ENCODE measurements around the gene RPL27. TPM values are rescaled to one million over a fixed set of nuclear protein-coding genes. Genes with fewer than 3 reads are reported as not detected.
"Not testable (repeated sequence)": the region's sequence is repeated elsewhere in the genome, so short reads cannot be mapped to it uniquely, and the experiment has no call there.

Gene RPL27
- total RNA-seq, 2 donors from 2014 or later, result 551 to 1,071 TPM

GRCh38 chr17:42969001-42969581 lies 29.1 kb upstream of the RPL27 start:
- Histone ChIP-seq H3K9me3 (no peaks in the 10 kb centered on the region), H3K27ac (no peak overlapping the region), H3K36me3 (no peaks in the 10 kb centered on the region), H3K27me3 (no peaks in the 10 kb centered on the region), H3K4me1 (peaks cover 0 to 4% of the 10 kb centered on the region in 2 donors), H3K4me3 (no peak overlapping the region)
- TF ChIP-seq CTCF (IDR thresholded peaks at IDR 0.05), result no peak
- DNase-seq (ENCODE audit: low spot score), result no peak

GRCh38 chr17:42971589-42971988 lies 26.6 kb upstream of the RPL27 start:
- Histone ChIP-seq H3K27ac (no peak overlapping the region), H3K4me1 (no peaks in the 10 kb centered on the region), H3K4me3 (no peak overlapping the region), H3K9me3 (no peaks in the 10 kb centered on the region), H3K36me3 (no peaks in the 10 kb centered on the region), H3K27me3 (no peaks in the 10 kb centered on the region)
- DNase-seq (ENCODE audit: low spot score), result no peak
- TF ChIP-seq CTCF (IDR thresholded peaks at IDR 0.05), result no peak

- not testable (repeated sequence) for H3K36me3 ChIP-seq; DNase-seq (ENCODE audit: low spot score); H3K4me3 ChIP-seq; H3K9me3 ChIP-seq; H3K27me3 ChIP-seq; H3K4me1 ChIP-seq; H3K27ac ChIP-seq
Observed at GRCh38 chr17:42973323-42973722, 24.9 kb upstream of the RPL27 start.

- no peak for TF ChIP-seq CTCF (IDR thresholded peaks at IDR 0.05)
- no peak overlapping the region for H3K27ac ChIP-seq
- no peak for DNase-seq (ENCODE audit: low spot score)
Observed at GRCh38 chr17:42975265-42975664, 23.0 kb upstream of the RPL27 start.

GRCh38 chr17:42975701-42976100 lies 22.5 kb upstream of the RPL27 start:
- not testable (repeated sequence) for H3K4me3 ChIP-seq; H3K27ac ChIP-seq; H3K36me3 ChIP-seq; H3K27me3 ChIP-seq; DNase-seq (ENCODE audit: low spot score); H3K9me3 ChIP-seq
- peaks cover 0 to 11% of the 10 kb centered on the region in 2 donors for H3K4me1 ChIP-seq

More at GRCh38 chr17:42975265-42975664, 23.0 kb upstream of the RPL27 start:
- H3K9me3 ChIP-seq, result no peaks in the 10 kb centered on the region
- H3K36me3 ChIP-seq, result no peaks in the 10 kb centered on the region
- H3K4me3 ChIP-seq, result no peak overlapping the region
- no peaks in the 10 kb centered on the region for H3K27me3 ChIP-seq
- H3K4me1 ChIP-seq, result peaks cover 0 to 11% of the 10 kb centered on the region in 2 donors

GRCh38 chr17:42979511-42980273 lies 18.5 kb upstream of the RPL27 start, which contains the start of gene PTGES3L:
TSS of gene PTGES3L (minus strand) at chr17:42980080. CDS start at chr17:42980053, 27 bp downstream.
- no peaks in the 10 kb centered on the region for H3K27me3 ChIP-seq
- H3K36me3 ChIP-seq, result no peaks in the 10 kb centered on the region
- peak within 1 kb of the TSS; percentile 79 for H3K4me3 ChIP-seq
- peaks cover 0 to 26% of the 10 kb centered on the region in 2 donors for H3K4me1 ChIP-seq
- no peaks in the 10 kb centered on the region for H3K9me3 ChIP-seq
- peak within 1 kb of the TSS; percentile 82 for H3K27ac ChIP-seq
- no peak for TF ChIP-seq CTCF (IDR thresholded peaks at IDR 0.05)
- no peak for DNase-seq (ENCODE audit: low spot score)

Measured in right atrium auricular region (tissue), 2 donors.